Measurements from ENCODE around the gene FAM237B.
"Not testable (repeated sequence)": the region's sequence is repeated elsewhere in the genome, so short reads cannot be mapped to it uniquely, and the experiment has no call there.

The FAM237B gene

DNA sequence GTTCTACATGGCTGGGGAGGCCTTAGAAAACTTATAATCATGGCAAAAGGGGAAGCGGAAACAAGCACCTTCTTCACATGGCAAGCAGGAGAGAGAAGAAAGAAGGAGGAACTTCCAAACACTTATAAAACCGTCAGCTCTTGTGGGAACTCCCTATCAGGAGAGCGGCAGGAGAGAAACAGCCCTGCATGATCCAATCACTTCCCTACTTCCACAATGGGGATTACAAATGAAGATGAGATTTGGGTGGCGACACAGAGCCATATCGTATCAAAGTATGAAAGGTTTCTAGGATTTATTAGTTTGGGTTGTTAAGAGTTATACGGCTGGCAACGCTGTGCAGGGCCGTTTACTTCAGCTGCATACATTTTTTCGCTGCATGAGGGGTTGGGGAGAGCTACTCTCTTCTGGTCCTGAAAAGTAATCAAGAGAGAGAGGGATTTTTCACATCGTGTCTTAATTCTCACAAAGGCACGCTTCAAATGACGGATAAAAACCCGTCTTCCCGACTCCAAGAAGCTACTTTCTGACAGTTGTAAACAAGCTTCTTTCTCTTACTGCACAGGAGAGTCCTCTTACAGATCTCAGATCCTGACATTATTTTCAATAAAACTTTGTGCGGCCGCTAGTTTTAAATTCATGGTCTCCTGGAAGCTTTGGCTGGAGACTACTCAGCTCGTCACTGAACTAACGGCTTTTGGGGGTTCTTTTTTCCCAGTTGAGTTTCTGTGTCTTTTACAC, 24.7 kb upstream of the FAM237B start:
- TF ChIP-seq, protein P1, sequence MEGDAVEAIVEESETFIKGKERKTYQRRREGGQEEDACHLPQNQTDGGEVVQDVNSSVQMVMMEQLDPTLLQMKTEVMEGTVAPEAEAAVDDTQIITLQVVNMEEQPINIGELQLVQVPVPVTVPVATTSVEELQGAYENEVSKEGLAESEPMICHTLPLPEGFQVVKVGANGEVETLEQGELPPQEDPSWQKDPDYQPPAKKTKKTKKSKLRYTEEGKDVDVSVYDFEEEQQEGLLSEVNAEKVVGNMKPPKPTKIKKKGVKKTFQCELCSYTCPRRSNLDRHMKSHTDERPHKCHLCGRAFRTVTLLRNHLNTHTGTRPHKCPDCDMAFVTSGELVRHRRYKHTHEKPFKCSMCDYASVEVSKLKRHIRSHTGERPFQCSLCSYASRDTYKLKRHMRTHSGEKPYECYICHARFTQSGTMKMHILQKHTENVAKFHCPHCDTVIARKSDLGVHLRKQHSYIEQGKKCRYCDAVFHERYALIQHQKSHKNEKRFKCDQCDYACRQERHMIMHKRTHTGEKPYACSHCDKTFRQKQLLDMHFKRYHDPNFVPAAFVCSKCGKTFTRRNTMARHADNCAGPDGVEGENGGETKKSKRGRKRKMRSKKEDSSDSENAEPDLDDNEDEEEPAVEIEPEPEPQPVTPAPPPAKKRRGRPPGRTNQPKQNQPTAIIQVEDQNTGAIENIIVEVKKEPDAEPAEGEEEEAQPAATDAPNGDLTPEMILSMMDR (IDR thresholded peaks at IDR 0.05; ENCODE audit: insufficient read depth, low read length, poor library complexity, severe bottlenecking): no peak
- H3K4me3 ChIP-seq (replicated peaks; ENCODE audit: low read depth, low read length): peak overlapping the region; percentile 80
- H3K27me3 ChIP-seq (replicated peaks; ENCODE audit: control insufficient read depth, insufficient read depth, low read length): no peaks in the 10 kb centered on the region
- DNase-seq (ENCODE audit: extremely low read depth, insufficient read length): no peak
- H3K36me3 ChIP-seq (ENCODE audit: control insufficient read depth, insufficient read depth, low read length): no peaks in the 10 kb centered on the region; the same call in 1 of the 2 replicates

DNA sequence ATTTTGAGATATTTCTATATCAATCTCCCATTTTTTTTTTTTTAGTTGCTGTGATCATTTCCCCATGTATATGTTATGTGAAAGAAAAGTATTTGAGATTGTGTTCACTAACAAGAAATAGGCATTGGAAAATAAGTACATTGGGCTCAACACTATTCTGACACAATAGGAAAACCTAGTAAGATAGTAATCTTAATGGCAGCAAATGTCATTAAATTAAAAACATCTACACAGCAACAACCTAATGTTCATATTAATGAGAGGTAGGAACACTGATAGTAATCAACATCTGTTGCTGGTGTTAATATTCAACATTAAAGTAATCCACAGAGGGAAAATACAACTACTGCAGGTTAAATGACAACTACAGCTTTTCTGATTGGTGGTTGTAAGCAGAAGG, 23.9 kb upstream of the FAM237B start:
- H3K27me3 ChIP-seq (replicated peaks; ENCODE audit: control insufficient read depth, insufficient read depth, low read length): no peaks in the 10 kb centered on the region
- DNase-seq (ENCODE audit: extremely low read depth, insufficient read length): no peak
- TF ChIP-seq, protein P1 (IDR thresholded peaks at IDR 0.05; ENCODE audit: insufficient read depth, low read length, poor library complexity, severe bottlenecking): no peak
- no peaks in the 10 kb centered on the region; the same call in 1 of the 2 replicates for H3K36me3 ChIP-seq (ENCODE audit: control insufficient read depth, insufficient read depth, low read length)
- no peak overlapping the region for H3K4me3 ChIP-seq (replicated peaks; ENCODE audit: low read depth, low read length)

DNA sequence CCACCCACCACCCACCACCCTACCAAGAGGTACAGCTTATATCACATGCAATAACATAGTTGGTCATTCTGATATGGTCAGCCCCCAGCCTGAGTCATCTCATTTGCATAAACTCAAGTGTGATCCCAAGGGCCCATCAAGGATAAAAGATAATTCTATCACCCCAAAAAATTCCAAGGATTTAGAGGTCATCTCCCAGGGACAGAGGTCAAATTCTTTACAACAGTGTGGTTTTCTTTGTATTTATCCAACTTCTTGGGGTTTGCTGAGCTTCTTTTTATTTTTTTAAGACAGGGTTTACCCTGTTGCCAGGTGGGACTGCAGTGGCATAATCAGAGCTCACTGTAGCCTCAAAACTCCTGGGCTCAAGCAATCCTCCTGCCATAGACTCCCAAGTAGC, 16.0 kb upstream of the FAM237B start:
- H3K4me3 ChIP-seq (replicated peaks; ENCODE audit: low read depth, low read length): no peak overlapping the region
- no peaks in the 10 kb centered on the region for H3K36me3 ChIP-seq (ENCODE audit: control insufficient read depth, insufficient read depth, low read length)
- TF ChIP-seq, protein P1 (IDR thresholded peaks at IDR 0.05; ENCODE audit: insufficient read depth, low read length, poor library complexity, severe bottlenecking): no peak
- DNase-seq (ENCODE audit: extremely low read depth, insufficient read length): no peak
- no peaks in the 10 kb centered on the region for H3K27me3 ChIP-seq (replicated peaks; ENCODE audit: control insufficient read depth, insufficient read depth, low read length)

DNA sequence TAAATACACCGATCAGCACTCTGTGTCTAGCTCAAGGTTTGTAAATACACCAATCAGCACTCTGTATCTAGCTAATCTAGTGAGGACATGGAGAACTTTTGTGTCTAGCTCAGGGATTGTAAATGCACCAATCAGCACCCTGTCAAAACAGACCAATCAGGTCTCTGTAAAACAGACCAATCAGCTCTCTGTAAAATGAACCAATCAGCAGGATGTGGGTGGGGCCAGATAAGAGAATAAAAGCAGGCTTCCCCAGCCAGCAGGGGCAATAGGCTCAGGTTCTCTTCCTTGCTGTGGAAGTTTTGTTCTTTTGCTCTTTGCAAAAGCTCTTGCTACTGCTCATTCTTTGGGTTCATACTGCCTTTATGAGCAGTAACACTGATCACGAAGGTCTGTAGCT, 13.8 kb upstream of the FAM237B start:
- not testable (repeated sequence) for H3K27me3 ChIP-seq (replicated peaks; ENCODE audit: control insufficient read depth, insufficient read depth, low read length); H3K4me3 ChIP-seq (replicated peaks; ENCODE audit: low read depth, low read length); H3K36me3 ChIP-seq (ENCODE audit: control insufficient read depth, insufficient read depth, low read length); DNase-seq (ENCODE audit: extremely low read depth, insufficient read length)

DNA sequence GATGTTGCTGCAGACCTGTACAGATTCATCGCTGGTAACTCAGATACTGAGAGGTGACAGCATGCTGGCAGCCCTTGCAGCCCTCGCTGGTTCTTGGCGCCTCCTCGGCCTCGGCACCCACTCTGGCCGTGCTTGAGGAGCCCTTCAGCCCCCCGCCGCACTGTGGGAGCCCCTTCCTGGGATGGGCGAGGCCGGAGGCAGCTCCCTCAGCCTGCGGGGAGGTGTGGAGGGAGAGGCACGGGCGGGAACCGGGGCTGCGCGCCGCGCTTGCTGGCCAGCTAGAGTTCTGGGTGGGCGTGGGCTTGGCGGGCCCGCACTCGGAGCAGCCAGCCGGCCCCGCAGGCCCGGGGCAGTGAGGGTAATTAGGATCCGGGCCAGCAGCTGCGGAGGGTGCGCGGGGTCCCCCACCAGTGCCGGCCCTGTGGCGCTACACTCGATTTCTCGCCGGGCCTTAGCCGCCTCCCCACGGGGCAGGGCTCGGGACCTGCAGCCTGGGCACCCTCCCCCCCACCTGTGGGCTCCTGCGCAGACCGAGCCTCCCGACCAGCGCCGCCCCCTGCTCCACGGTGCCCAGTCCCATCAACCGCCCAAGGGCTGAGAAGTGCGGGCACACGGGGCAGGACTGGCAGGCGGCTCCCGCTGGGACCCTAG, 13.2 kb upstream of the FAM237B start:
- TF ChIP-seq, protein P1 (IDR thresholded peaks at IDR 0.05; ENCODE audit: insufficient read depth, low read length, poor library complexity, severe bottlenecking): no peak
- H3K36me3 ChIP-seq (ENCODE audit: control insufficient read depth, insufficient read depth, low read length): no peaks in the 10 kb centered on the region
- no peak for DNase-seq (ENCODE audit: extremely low read depth, insufficient read length)
- H3K4me3 ChIP-seq (replicated peaks; ENCODE audit: low read depth, low read length): no peak overlapping the region
- H3K27me3 ChIP-seq (replicated peaks; ENCODE audit: control insufficient read depth, insufficient read depth, low read length): no peaks in the 10 kb centered on the region

DNA sequence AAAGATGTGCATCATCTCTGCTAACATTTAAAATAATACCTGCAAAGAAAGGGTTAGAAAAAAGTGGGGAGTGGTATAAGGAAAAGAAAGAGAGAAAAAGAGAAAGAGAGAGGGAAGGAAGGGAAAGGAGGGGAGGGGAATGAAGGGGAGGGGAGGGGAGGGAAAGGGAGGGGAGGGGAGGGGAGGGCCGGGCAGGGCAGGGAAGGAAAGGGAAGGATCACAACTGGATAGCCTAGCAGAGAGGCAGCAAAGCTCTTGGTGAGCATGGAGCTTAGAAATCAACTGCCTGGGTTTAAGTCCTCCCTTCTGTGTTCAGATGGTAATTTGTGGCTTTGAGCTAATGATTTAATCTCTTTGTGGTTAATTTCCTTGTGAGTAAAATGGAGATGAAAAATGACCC, 5.4 kb upstream of the FAM237B start:
- Histone ChIP-seq H3K4me3 (replicated peaks; ENCODE audit: low read depth, low read length) (no peak overlapping the region), H3K27me3 (replicated peaks; ENCODE audit: control insufficient read depth, insufficient read depth, low read length) (no peaks in the 10 kb centered on the region), H3K36me3 (ENCODE audit: control insufficient read depth, insufficient read depth, low read length) (no peaks in the 10 kb centered on the region)
- TF ChIP-seq, protein P1 (IDR thresholded peaks at IDR 0.05; ENCODE audit: insufficient read depth, low read length, poor library complexity, severe bottlenecking): no peak
- no peak for DNase-seq (ENCODE audit: extremely low read depth, insufficient read length)
